Neural crest cell (in vitro differentiated cells): Measurements from ENCODE around the gene PPAN. TPM values are rescaled to one million over a fixed set of nuclear protein-coding genes. Genes with fewer than 3 reads are reported as not detected.

ENCODE experiments used
- DNase-seq: peaks from one replicate; pipeline ENCODE4 v3.0.0; 2021; ENCODE audit warnings: low read depth, mixed read lengths, low spot score
- H3K27ac Mint-ChIP-seq: one replicate; pipeline ENCODE4 v1.8.0; 2021; ENCODE audit warnings: mild to moderate bottlenecking, mixed read lengths; ENCODE audit not compliant: unreplicated experiment
- H3K27me3 Mint-ChIP-seq: 2 replicates; pipeline ENCODE4 v1.8.0; 2021; ENCODE audit warnings: low read depth, mild to moderate bottlenecking, mixed read lengths
- H3K36me3 Mint-ChIP-seq: 2 replicates; pipeline ENCODE4 v1.8.0; 2021; ENCODE audit warnings: low read depth, mild to moderate bottlenecking, mixed read lengths
- H3K4me1 Mint-ChIP-seq: 2 replicates; pipeline ENCODE4 v1.8.0; 2021; ENCODE audit warnings: mixed read lengths
- H3K4me3 Mint-ChIP-seq: one replicate; pipeline ENCODE4 v1.8.0; 2021; ENCODE audit warnings: mild to moderate bottlenecking, mixed read lengths
- H3K9me3 Mint-ChIP-seq: 2 replicates; pipeline ENCODE4 v1.8.0; 2021; ENCODE audit warnings: mixed read lengths
- total RNA-seq: library from RNA; stranded (reverse); gene quantifications from 2 replicates; pipeline ENCODE4 v1.2.1, GENCODE V29; 2021
- TF ChIP-seq, protein P1 (sequence below): fragments of 200-600 bp; sonication (generic); conservative IDR thresholded peaks from 2 replicates; pipeline ENCODE4 v1.5.0; 2021; ENCODE audit warnings: antibody characterized with exemption, mild to moderate bottlenecking

PPAN gene
- total RNA-seq, 1 donor from 2014 or later, result 77.8 TPM

DNA sequence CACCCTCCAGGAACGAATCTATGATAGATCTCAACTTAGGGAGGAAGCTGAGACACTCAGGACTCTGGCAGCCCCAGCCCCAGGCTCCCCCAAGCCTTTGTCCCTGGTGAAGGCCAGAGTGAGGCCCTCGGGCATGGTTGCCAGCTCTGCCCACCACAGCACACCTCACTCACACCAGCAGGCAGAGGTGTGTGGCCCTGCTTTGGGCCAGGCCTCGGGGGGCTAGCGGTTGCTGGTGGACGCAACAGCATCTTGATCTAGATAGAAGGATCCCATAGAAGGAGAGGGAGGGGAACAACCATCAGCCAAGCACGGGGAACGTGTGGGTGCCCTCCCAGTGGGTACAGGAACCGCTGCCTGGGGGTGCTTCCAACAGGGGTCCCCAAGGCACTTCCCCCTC, 51.9 kb downstream of the PPAN start:
- Mint-ChIP-seq H3K36me3 (peaks cover 22% of the 10 kb centered on the region), H3K27ac (no peak overlapping the region), H3K4me1 (no peaks in the 10 kb centered on the region), H3K9me3 (no peaks in the 10 kb centered on the region), H3K27me3 (no peaks in the 10 kb centered on the region), H3K4me3 (no peak overlapping the region)
- TF ChIP-seq, protein P1, sequence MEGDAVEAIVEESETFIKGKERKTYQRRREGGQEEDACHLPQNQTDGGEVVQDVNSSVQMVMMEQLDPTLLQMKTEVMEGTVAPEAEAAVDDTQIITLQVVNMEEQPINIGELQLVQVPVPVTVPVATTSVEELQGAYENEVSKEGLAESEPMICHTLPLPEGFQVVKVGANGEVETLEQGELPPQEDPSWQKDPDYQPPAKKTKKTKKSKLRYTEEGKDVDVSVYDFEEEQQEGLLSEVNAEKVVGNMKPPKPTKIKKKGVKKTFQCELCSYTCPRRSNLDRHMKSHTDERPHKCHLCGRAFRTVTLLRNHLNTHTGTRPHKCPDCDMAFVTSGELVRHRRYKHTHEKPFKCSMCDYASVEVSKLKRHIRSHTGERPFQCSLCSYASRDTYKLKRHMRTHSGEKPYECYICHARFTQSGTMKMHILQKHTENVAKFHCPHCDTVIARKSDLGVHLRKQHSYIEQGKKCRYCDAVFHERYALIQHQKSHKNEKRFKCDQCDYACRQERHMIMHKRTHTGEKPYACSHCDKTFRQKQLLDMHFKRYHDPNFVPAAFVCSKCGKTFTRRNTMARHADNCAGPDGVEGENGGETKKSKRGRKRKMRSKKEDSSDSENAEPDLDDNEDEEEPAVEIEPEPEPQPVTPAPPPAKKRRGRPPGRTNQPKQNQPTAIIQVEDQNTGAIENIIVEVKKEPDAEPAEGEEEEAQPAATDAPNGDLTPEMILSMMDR, result no peak
- DNase-seq, result no peak

DNA sequence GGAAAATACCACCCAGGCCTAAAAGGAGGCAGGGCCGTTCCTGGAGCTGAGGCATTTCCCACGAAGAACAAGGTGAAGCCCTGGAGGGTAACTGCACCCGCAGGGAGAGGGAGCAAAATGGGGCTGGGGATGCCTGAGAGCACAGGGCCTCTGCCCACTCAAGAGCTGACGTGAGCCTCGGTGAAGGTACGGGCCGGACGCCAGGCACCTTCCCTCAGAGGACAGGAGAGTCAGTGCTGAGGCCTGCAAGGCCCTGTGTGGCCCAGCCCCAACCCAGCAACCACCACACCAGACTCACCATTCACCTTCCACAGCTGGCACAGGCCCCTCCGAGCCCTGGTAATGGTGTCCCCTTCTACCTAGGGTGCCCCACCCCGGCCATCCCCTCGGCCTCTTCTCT, 52.3 kb downstream of the PPAN start:
- no peaks in the 10 kb centered on the region for H3K9me3 Mint-ChIP-seq
- DNase-seq, result no peak
- peaks cover 25% of the 10 kb centered on the region for H3K36me3 Mint-ChIP-seq
- H3K4me3 Mint-ChIP-seq, result no peak overlapping the region
- TF ChIP-seq, protein P1, result no peak
- H3K27me3 Mint-ChIP-seq, result no peaks in the 10 kb centered on the region
- H3K4me1 Mint-ChIP-seq, result no peaks in the 10 kb centered on the region
- H3K27ac Mint-ChIP-seq, result no peak overlapping the region

DNA sequence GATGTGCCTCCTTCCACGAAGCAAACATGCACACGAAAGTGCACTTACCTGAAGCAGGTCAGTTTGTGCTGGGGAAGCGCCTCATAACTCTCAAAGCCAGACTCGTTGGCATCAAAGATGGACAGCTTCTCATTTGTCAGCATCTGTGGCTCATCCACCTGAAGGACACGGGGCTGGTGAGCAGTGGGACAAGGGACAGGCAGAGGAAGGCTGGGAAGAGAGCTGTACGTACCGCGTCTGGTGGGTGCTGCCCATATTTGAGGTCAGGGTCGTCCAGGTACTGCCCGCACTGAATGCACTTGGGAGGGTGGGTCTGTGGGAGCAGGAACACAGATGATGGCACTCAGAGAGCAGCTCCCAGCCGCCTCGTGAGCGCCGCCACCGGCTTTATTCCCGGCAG, 53.4 kb downstream of the PPAN start:
- no peaks in the 10 kb centered on the region for H3K4me1 Mint-ChIP-seq
- H3K36me3 Mint-ChIP-seq, result peaks cover 23% of the 10 kb centered on the region
- H3K4me3 Mint-ChIP-seq, result no peak overlapping the region
- DNase-seq, result no peak
- TF ChIP-seq, protein P1, result no peak
- H3K9me3 Mint-ChIP-seq, result no peaks in the 10 kb centered on the region
- H3K27me3 Mint-ChIP-seq, result no peaks in the 10 kb centered on the region
- H3K27ac Mint-ChIP-seq, result no peak overlapping the region

Other genes starting within 250 kb of the PPAN start
- gene OLFM2, start 169.8 kb upstream of the PPAN start, total RNA-seq, result 6.8 and 7.3 TPM in 2 replicates
- 0.61 and 0.86 TPM in 2 replicates for gene COL5A3, start 95.9 kb upstream of the PPAN start, total RNA-seq
- gene RDH8, start 92.9 kb upstream of the PPAN start, total RNA-seq, result not detected in 2 replicates
- gene SHFL, start 20.0 kb upstream of the PPAN start, total RNA-seq, result 0.89 and 0.93 TPM in 2 replicates
- gene ANGPTL6, start 3.7 kb upstream of the PPAN start, total RNA-seq, result not detected in 2 replicates
- gene P2RY11, start 5.3 kb downstream of the PPAN start, total RNA-seq, result 25.9 and 26.9 TPM in 2 replicates
- gene EIF3G, start 13.5 kb downstream of the PPAN start, total RNA-seq, result 210 and 224 TPM in 2 replicates
- gene DNMT1, start 88.6 kb downstream of the PPAN start, total RNA-seq, result 288 and 333 TPM in 2 replicates
- gene S1PR2, start 125.0 kb downstream of the PPAN start, total RNA-seq, result 24.8 and 26.3 TPM in 2 replicates
- 75.4 and 75.6 TPM in 2 replicates for gene MRPL4, start 145.9 kb downstream of the PPAN start, total RNA-seq
- gene ICAM1, start 164.8 kb downstream of the PPAN start, total RNA-seq, result 0.14 and 0.23 TPM in 2 replicates
- not detected in 2 replicates for gene ICAM4, start 180.6 kb downstream of the PPAN start, total RNA-seq
- not detected in 2 replicates for gene ICAM5, start 183.6 kb downstream of the PPAN start, total RNA-seq
- 10.4 and 11.3 TPM in 2 replicates for gene ZGLP1, start 203.5 kb downstream of the PPAN start, total RNA-seq
- gene FDX2, start 209.7 kb downstream of the PPAN start, total RNA-seq, result 20.0 and 22.5 TPM in 2 replicates
- 75.9 and 78.2 TPM in 2 replicates for gene RAVER1, start 227.2 kb downstream of the PPAN start, total RNA-seq
- gene ICAM3, start 233.3 kb downstream of the PPAN start, total RNA-seq, result 9.7 and 10.0 TPM in 2 replicates